ENCODE results near the gene ARSH. TPM values are rescaled to one million over a fixed set of nuclear protein-coding genes. Genes with fewer than 3 reads are reported as not detected.

ARSH gene
- total and polyA plus RNA-seq, 4 donors: not detected

GRCh38 chrX:3037218-3037617 lies 30.9 kb downstream of the ARSH start (continued):
- no peak for TF ChIP-seq REST (IDR thresholded peaks at IDR 0.05)
- TF ChIP-seq EGR1 (IDR thresholded peaks at IDR 0.05; ENCODE audit: low read depth in 2 of 2): no peak
- no peak for TF ChIP-seq GABPA (IDR thresholded peaks at IDR 0.05 in 1 of 2, conservative IDR thresholded peaks at IDR 0.05 in 1 of 2)

GRCh38 chrX:3044196-3044595 lies 37.9 kb downstream of the ARSH start:
- DNase-seq (ENCODE audit: low spot score): no peak
- Histone ChIP-seq H3K4me3 (ENCODE audit: low read depth in 1 of 3, low read length in 3 of 3) (no peak overlapping the region), H3K27ac (ENCODE audit: low read depth in 1 of 2, low read length in 2 of 2) (peak overlapping the region in 1 of 2 donors; percentile 25), H3K9ac (ENCODE audit: low read depth in 1 of 2, low read length in 2 of 2) (no peak overlapping the region), H3K27me3 (ENCODE audit: control insufficient read depth in 4 of 4, insufficient read depth in 4 of 4, low read length in 3 of 4) (no peaks in the 10 kb centered on the region), H3K9me3 (ENCODE audit: control insufficient read depth in 4 of 4, low read length in 3 of 4) (no peaks in the 10 kb centered on the region), H3K4me1 (ENCODE audit: control insufficient read depth in 4 of 4, insufficient read depth in 4 of 4, low read length in 3 of 4) (peaks cover 0 to 13% (median 7%) of the 10 kb centered on the region in 4 donors), H3K36me3 (ENCODE audit: control insufficient read depth in 4 of 4, insufficient read depth in 3 of 4, low read depth in 1 of 4, low read length in 3 of 4) (no peaks in the 10 kb centered on the region)
- WGBS: 28% methylated on average over 3 of the region's 3 CpGs
- TF ChIP-seq YY1 (IDR thresholded peaks at IDR 0.05) (no peak), HNF4A (conservative IDR thresholded peaks at IDR 0.05) (peak in 1 of 2 donors; percentile 0)

- H3K4me1 ChIP-seq (ENCODE audit: control insufficient read depth in 4 of 4, insufficient read depth in 4 of 4, low read length in 3 of 4): peaks cover 0 to 13% (median 7%) of the 10 kb centered on the region in 4 donors
- H3K36me3 ChIP-seq (ENCODE audit: control insufficient read depth in 4 of 4, insufficient read depth in 3 of 4, low read depth in 1 of 4, low read length in 3 of 4): no peaks in the 10 kb centered on the region
- DNase-seq (ENCODE audit: low spot score): no peak
- H3K27ac ChIP-seq (ENCODE audit: low read depth in 1 of 2, low read length in 2 of 2): peak overlapping the region in 1 of 2 donors; percentile 25
- H3K27me3 ChIP-seq (ENCODE audit: control insufficient read depth in 4 of 4, insufficient read depth in 4 of 4, low read length in 3 of 4): no peaks in the 10 kb centered on the region
- no peaks in the 10 kb centered on the region for H3K9me3 ChIP-seq (ENCODE audit: control insufficient read depth in 4 of 4, low read length in 3 of 4)
- 56% methylated on average over 6 of the region's 6 CpGs for WGBS
- TF ChIP-seq HNF4A (conservative IDR thresholded peaks at IDR 0.05) (peak in 1 of 2 donors; percentile 16), CTCF (IDR thresholded peaks at IDR 0.05; ENCODE audit: low read depth, low read length, missing input control) (no peak)
- no peak overlapping the region for H3K9ac ChIP-seq (ENCODE audit: low read depth in 1 of 2, low read length in 2 of 2)
- no peak overlapping the region for H3K4me3 ChIP-seq (ENCODE audit: low read depth in 1 of 3, low read length in 3 of 3)
These were observed 38.3 kb downstream of the ARSH start for GRCh38 chrX:3044671-3045070.

GRCh38 chrX:3046253-3047240 lies 40.2 kb downstream of the ARSH start:
- TF ChIP-seq ZBTB33 (IDR thresholded peaks at IDR 0.05): no peak
- no peak for TF ChIP-seq TAF1 (conservative IDR thresholded peaks at IDR 0.05)
- no peak for TF ChIP-seq RAD21 (IDR thresholded peaks at IDR 0.05)
- TF ChIP-seq HNF4G (IDR thresholded peaks at IDR 0.05): no peak
- TF ChIP-seq FOXA2 (IDR thresholded peaks at IDR 0.05): no peak
- TF ChIP-seq JUND (IDR thresholded peaks at IDR 0.05): no peak
- no peak for TF ChIP-seq SP1 (IDR thresholded peaks at IDR 0.05)
- TF ChIP-seq ATF3 (IDR thresholded peaks at IDR 0.05): no peak
- TF ChIP-seq CTCF (IDR thresholded peaks at IDR 0.05; ENCODE audit: low read depth, low read length, missing input control): no peak
- H3K4me3 ChIP-seq (ENCODE audit: low read depth in 1 of 3, low read length in 3 of 3): no peak overlapping the region
- no peak overlapping the region for H3K9ac ChIP-seq (ENCODE audit: low read depth in 1 of 2, low read length in 2 of 2)
- DNase-seq (ENCODE audit: low spot score): no peak
- no peaks in the 10 kb centered on the region for H3K27me3 ChIP-seq (ENCODE audit: control insufficient read depth in 4 of 4, insufficient read depth in 4 of 4, low read length in 3 of 4)
- H3K4me1 ChIP-seq (ENCODE audit: control insufficient read depth in 4 of 4, insufficient read depth in 4 of 4, low read length in 3 of 4): peaks cover 0 to 10% (median 5%) of the 10 kb centered on the region in 4 donors
- no peak overlapping the region for H3K27ac ChIP-seq (ENCODE audit: low read depth in 1 of 2, low read length in 2 of 2)
- no peaks in the 10 kb centered on the region for H3K36me3 ChIP-seq (ENCODE audit: control insufficient read depth in 4 of 4, insufficient read depth in 3 of 4, low read depth in 1 of 4, low read length in 3 of 4)
- H3K9me3 ChIP-seq (ENCODE audit: control insufficient read depth in 4 of 4, low read length in 3 of 4): no peaks in the 10 kb centered on the region
- WGBS: 72% methylated on average over 10 of the region's 10 CpGs

Measured in liver (tissue), 9 donors.